ENCODE data around the gene SLC24A4. TPM values are rescaled to one million over a fixed set of nuclear protein-coding genes. Genes with fewer than 3 reads are reported as not detected.
A peak's percentile ranks its signal among the peaks of the same experiment; 100 is the strongest.

The SLC24A4 gene
- total RNA-seq, 2 donors from 2014 or later = not detected

DNA sequence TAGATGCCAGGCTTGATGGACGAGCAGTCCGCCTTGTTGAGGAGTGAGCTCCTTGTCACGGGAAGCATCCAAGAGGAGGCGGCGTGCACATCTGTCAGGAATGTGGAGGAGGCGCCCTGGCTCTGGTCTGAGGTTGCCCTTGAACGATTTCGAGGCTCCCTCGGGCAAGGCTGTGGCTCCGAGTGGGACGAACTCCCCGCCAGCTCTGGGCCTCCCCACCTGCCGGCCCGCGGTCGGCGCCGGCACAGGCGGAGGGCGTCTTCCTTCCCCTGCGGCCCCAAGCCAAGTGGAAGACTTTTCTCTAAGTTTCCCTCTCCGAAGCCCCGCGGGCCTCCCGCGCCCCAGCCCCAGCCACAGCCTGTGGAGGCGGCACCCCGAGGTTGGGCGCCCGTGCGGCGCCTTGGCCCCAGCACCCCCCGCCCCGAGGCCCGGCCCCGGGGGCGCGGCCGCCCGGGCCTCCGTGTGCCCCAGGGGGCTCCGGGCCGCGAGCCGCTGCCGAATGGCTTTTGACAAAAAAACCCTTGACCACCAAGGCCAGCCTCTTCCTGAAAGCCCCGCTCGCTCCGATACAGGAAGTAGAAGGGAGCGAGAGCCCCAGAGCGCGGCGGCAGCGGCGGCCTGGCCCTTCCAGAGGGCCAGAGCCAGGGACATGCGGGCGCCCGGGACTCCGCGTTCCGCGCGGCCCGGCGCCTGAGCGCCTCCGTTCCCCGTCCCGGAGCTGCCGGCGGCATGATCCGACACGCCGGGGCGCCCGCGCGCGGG is 190.4 kb downstream of the SLC24A4 start, which contains the start of gene RIN3:
Gene RIN3 (plus strand): TSS at position 578 of the 762 bp plus-strand sequence. CDS start 152 bp downstream, at position 730.
- no peak within 1 kb of the TSS for H3K27ac Mint-ChIP-seq
- H3K4me1 Mint-ChIP-seq = peaks cover 6% of the 10 kb centered on the region
- H3K27me3 Mint-ChIP-seq = no peaks in the 10 kb centered on the region
- no peaks in the 10 kb centered on the region for H3K9me3 Mint-ChIP-seq
- H3K4me3 Mint-ChIP-seq = peak within 1 kb of the TSS; percentile 48
- no peaks in the 10 kb centered on the region for H3K36me3 Mint-ChIP-seq (ENCODE audit: low read depth)
- ATAC-seq (replicated peaks) = peak; percentile 81

DNA sequence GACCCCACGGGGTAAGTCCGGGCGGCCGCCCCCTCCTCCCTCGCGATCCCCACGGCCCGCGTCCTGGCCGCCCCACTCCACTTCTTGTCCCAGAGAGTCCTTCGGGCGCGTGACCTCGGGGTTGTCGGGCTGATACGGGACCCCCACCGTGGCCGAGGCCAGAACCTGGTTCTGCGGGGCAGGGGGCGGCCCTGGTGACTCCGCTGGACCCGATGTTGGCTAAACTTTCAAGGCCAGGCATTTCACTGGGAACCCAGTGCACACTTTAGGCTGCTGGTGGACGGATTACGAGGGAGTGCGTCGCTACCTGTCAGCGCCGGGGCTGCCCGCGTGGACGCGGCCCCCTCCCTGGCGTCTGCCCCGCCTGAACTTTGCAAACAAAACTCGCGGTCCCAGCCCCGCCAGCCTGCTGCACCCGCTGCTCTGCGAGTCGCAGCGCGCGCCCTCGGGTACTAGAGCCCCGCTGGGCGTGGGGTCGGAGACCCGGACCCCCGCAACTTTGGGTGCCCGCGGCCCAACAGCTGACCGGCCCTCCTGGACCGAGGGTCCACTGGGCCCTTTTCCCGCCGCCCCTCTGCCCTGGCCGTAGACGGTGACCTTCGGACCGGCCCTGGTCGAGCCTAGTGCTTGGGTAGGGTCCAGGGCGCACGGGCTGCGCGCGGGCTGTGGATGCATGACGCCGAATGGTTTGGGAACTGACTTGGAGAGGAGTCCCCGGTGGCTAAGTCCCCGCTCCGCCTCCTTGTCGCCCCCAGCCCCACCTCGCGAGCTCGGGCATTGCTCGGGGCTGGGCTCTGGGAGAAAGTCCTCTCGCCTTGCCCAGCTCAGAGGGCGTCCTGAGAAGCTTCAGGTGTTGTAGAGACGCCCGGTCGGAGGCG is 191.2 kb downstream of the SLC24A4 start:
- no peaks in the 10 kb centered on the region for H3K27me3 Mint-ChIP-seq
- H3K4me3 Mint-ChIP-seq = peak overlapping the region; percentile 48
- ATAC-seq (replicated peaks) = peak; percentile 43
- H3K36me3 Mint-ChIP-seq (ENCODE audit: low read depth) = no peaks in the 10 kb centered on the region
- H3K9me3 Mint-ChIP-seq = no peaks in the 10 kb centered on the region
- peaks cover 6% of the 10 kb centered on the region for H3K4me1 Mint-ChIP-seq
- no peak overlapping the region for H3K27ac Mint-ChIP-seq

DNA sequence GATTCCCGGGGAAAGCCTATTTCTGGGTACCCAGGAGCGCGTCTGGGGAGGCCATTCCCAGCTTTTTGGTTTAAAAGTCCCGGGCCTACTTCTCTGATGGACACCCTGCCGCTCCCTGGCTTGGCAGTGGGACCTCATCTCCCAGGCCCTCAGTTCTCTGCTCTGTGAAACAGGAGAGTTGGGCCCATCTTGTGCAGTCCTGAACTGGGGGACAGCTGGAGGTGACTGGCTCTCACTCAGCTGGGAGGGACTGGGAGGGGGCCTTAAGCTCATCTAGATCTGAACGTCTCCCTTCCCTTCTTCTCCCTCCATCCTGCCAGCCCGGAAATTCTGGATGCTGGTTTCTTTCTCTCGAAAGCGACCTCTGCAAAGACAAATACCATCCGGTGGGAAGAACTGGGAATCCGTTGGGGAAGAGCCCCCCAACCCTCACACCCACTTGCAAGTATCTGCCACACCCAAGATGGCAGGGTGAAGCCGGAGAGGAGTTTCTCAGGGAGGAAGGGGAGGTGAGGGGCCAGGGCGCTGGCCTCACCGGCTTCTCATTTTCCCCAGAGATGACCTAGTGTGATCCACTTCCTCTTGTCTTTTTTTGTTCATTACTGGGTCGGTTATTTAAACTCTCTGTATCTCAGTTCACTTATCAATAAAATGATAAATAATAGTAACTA is 192.0 kb downstream of the SLC24A4 start:
- Mint-ChIP-seq H3K9me3 (no peaks in the 10 kb centered on the region), H3K4me1 (peaks cover 6% of the 10 kb centered on the region), H3K27ac (no peak overlapping the region), H3K4me3 (peak overlapping the region; percentile 48), H3K27me3 (no peaks in the 10 kb centered on the region), H3K36me3 (ENCODE audit: low read depth) (no peaks in the 10 kb centered on the region)
- ATAC-seq (replicated peaks) = no peak

GRCh38 chr14:92515546-92516343 is 192.8 kb downstream of the SLC24A4 start:
- Mint-ChIP-seq H3K4me1 (peaks cover 6% of the 10 kb centered on the region), H3K27ac (peak overlapping the region; percentile 48), H3K36me3 (ENCODE audit: low read depth) (no peaks in the 10 kb centered on the region), H3K27me3 (no peaks in the 10 kb centered on the region), H3K4me3 (peak overlapping the region; percentile 48), H3K9me3 (no peaks in the 10 kb centered on the region)
- no peak for ATAC-seq (replicated peaks)

GRCh38 chr14:92516344-92516965 is 193.5 kb downstream of the SLC24A4 start:
- no peaks in the 10 kb centered on the region for H3K27me3 Mint-ChIP-seq
- H3K36me3 Mint-ChIP-seq (ENCODE audit: low read depth) = no peaks in the 10 kb centered on the region
- no peak for ATAC-seq (replicated peaks)
- peak overlapping the region; percentile 8 for H3K4me3 Mint-ChIP-seq
- H3K27ac Mint-ChIP-seq = no peak overlapping the region
- no peaks in the 10 kb centered on the region for H3K9me3 Mint-ChIP-seq
- peaks cover 6% of the 10 kb centered on the region for H3K4me1 Mint-ChIP-seq

DNA sequence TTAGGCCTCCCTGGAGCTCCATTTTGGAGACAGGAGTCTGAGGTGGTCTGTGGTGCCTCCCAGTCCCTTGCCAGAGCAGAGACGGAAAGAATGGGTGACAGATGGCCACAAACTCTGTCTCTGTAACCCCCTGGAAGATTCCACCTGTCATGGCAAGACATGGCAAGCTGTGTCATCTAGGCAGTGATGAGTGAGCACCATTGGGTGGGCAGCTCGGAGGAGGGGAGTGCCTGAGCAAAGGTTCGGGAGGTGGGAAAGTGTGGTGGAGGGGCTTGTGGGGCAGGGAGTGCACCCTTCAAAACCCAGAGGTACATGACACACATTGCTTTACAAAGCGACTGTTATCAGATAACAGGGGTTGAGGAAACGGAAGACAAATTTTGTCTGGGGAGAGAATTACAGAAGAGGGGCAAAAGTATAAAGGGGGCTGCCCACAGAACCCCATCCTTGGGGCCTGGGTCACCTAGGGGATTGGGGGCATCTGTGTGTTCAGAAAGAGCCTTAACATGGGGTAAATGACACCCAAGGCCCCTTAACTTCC is 194.1 kb downstream of the SLC24A4 start:
- Mint-ChIP-seq H3K4me3 (peak overlapping the region; percentile 8), H3K27ac (no peak overlapping the region), H3K9me3 (no peaks in the 10 kb centered on the region), H3K4me1 (peaks cover 6% of the 10 kb centered on the region), H3K27me3 (no peaks in the 10 kb centered on the region), H3K36me3 (ENCODE audit: low read depth) (no peaks in the 10 kb centered on the region)
- ATAC-seq (replicated peaks) = no peak

- Mint-ChIP-seq H3K9me3 (no peaks in the 10 kb centered on the region), H3K27me3 (no peaks in the 10 kb centered on the region), H3K27ac (peak overlapping the region; percentile 2), H3K4me1 (peaks cover 6% of the 10 kb centered on the region), H3K36me3 (ENCODE audit: low read depth) (no peaks in the 10 kb centered on the region), H3K4me3 (no peak overlapping the region)
- no peak for ATAC-seq (replicated peaks)
Observed at GRCh38 chr14:92517761-92518160, 194.8 kb downstream of the SLC24A4 start.

- H3K4me3 Mint-ChIP-seq = no peak overlapping the region
- peak; percentile 41 for ATAC-seq (replicated peaks)
- no peaks in the 10 kb centered on the region for H3K9me3 Mint-ChIP-seq
- peaks cover 6% of the 10 kb centered on the region for H3K4me1 Mint-ChIP-seq
- no peaks in the 10 kb centered on the region for H3K36me3 Mint-ChIP-seq (ENCODE audit: low read depth)
- H3K27ac Mint-ChIP-seq = peak overlapping the region; percentile 2
- H3K27me3 Mint-ChIP-seq = no peaks in the 10 kb centered on the region
Observed at GRCh38 chr14:92519246-92520101, 196.5 kb downstream of the SLC24A4 start.

DNA sequence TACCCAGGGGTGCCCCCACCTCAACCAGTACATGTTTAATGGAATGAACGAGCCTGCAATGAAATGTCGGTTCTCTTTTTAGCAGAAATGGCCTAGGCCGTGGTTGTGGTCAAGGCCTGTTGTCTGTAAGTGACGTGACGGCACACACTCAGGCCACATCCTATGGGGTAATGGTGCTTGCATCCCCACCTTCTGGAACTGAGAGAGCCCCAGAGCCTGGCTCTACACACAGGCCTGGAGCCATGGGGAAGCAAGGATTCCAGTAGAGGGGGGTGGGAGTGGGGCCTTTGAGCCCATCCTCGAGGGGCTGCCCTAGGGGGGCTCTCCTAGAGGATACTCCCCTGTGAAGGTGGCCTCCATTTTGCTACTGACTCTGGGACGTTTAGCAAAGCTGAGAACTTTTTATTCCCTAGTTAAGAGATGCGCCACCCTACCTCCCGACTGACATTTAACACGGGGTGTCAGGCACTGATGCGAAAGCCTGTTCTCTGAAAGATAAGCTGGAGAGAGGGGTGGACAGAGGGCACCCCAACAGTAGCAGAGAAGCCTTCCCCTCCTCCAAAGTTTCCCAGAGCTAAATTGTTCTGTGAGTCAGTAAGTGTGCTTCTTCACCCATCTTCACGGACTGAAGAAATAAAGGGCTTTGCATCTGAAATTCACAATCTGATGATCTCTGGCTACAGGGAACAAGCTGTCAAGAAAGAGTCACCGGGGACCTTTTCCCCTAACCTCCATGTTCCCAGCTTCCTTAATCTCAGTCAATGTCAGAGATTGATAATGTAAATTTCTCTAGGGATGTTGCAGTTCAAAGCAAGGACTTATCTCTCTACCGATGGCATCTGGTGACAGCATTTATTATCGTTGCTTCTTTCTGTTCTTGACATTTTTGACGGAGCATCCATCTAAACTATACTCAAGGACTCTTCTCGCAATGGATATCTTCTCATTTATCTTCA is 197.4 kb downstream of the SLC24A4 start:
- no peak overlapping the region for H3K4me3 Mint-ChIP-seq
- no peaks in the 10 kb centered on the region for H3K27me3 Mint-ChIP-seq
- no peak overlapping the region for H3K27ac Mint-ChIP-seq
- no peaks in the 10 kb centered on the region for H3K9me3 Mint-ChIP-seq
- ATAC-seq (replicated peaks) = peak; percentile 64
- H3K4me1 Mint-ChIP-seq = peaks cover 6% of the 10 kb centered on the region
- H3K36me3 Mint-ChIP-seq (ENCODE audit: low read depth) = no peaks in the 10 kb centered on the region

- Mint-ChIP-seq H3K4me3 (no peak overlapping the region), H3K9me3 (no peaks in the 10 kb centered on the region), H3K4me1 (peaks cover 6% of the 10 kb centered on the region), H3K27me3 (no peaks in the 10 kb centered on the region), H3K36me3 (ENCODE audit: low read depth) (no peaks in the 10 kb centered on the region), H3K27ac (no peak overlapping the region)
- no peak for ATAC-seq (replicated peaks)
Observed at GRCh38 chr14:92521058-92521415, 198.1 kb downstream of the SLC24A4 start.

GRCh38 chr14:92523752-92524151 is 200.8 kb downstream of the SLC24A4 start:
- H3K27me3 Mint-ChIP-seq = no peaks in the 10 kb centered on the region
- no peaks in the 10 kb centered on the region for H3K36me3 Mint-ChIP-seq (ENCODE audit: low read depth)
- no peaks in the 10 kb centered on the region for H3K9me3 Mint-ChIP-seq
- no peak overlapping the region for H3K27ac Mint-ChIP-seq
- no peaks in the 10 kb centered on the region for H3K4me1 Mint-ChIP-seq
- no peak for ATAC-seq (replicated peaks)
- no peak overlapping the region for H3K4me3 Mint-ChIP-seq
